ENCODE data around the gene FAT4. TPM values are rescaled to one million over a fixed set of nuclear protein-coding genes. Genes with fewer than 3 reads are reported as not detected.

FAT4 gene
- total RNA-seq, 1 donor from 2014 or later = 66.3 TPM

DNA sequence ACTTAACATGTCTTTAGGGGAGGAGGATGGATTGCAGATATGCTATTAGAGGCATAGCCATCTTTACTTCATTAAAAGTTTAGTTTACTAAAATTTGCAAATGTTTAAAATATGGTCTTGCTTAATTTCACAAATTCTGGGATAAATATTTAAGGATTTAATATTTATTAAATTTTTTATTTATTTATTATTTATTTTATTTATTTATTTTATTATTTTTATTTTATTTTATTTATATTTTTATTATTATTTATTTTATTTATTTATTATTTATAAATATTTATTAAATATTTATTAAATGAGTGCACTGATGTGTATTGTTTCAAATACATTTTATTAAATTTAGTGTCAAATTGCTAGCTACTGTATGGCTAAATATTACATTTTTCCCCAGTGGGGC is 46.0 kb downstream of the FAT4 start:
- H3K36me3 ChIP-seq (ENCODE audit: control insufficient read depth in 3 of 3, insufficient read depth in 3 of 3, low read length in 3 of 3) = no peaks in the 10 kb centered on the region
- no peak overlapping the region for H3K27ac ChIP-seq (ENCODE audit: low read depth, low read length)

More for the DNA sequence above, 46.0 kb downstream of the FAT4 start:
- H3K9ac ChIP-seq (ENCODE audit: low read depth in 1 of 3, low read length in 3 of 3) = no peak overlapping the region
- no peak overlapping the region for H3K4me3 ChIP-seq (ENCODE audit: low read length in 3 of 3)
- H3K4me1 ChIP-seq (ENCODE audit: control insufficient read depth in 3 of 3, insufficient read depth in 3 of 3, low read length in 3 of 3) = no peaks in the 10 kb centered on the region
- no peaks in the 10 kb centered on the region for H3K27me3 ChIP-seq (ENCODE audit: control insufficient read depth in 3 of 3, insufficient read depth in 3 of 3, low read length in 3 of 3)
- H3K9me3 ChIP-seq (ENCODE audit: control insufficient read depth in 3 of 3, low read length in 3 of 3) = no peaks in the 10 kb centered on the region

Small RNAs within 50 kb of the gene (small RNA-seq; reads per million reads assigned to genes)
- gene RF00019 = not detected

All from skeletal muscle tissue (tissue), 5 donors.